Measurements from ENCODE around the gene CFL1.

CFL1 gene

DNA sequence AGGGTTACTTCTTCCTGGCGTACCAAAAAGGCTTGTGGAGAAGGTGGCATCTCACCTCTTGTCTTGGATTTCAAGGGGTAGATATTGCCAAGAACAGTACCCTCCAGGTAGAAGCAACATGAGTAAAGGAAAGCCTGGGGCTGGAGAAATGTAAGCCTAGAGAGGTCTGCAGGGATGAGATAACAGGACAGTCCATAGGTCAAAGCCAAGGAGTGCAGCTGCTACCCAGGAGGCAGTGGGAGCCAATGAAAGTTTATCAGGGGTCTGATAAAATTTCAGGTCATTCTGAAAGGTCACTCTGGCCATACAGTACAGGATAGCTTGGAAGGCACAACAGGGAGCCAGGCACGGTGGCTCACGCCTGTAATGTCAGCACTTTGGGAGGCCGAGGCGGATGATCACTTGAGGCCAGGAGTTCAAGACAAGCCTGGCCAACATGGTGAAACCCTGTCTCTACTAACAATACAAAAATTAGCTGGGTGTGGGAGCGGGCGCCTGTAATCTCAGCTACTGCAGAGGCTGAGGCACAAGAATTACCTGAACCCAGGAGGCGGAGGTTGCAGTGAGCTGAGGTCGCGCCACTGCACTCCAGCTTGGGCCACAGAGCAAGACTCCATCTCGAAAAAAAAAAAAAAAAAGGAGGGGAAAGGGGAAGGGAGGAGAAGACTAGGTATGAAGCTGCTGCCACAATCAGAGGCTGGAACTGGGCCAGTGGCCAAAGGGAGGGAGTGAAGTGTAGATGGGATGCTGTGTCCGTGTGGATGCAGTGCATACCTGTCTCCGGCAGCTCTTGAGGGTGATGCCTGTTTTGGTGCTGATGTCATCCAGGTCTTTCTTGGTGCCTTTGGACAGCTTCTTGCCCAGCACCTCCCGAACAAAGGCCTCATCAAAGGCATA is 29.1 kb upstream of the CFL1 start:
- Histone ChIP-seq H3K36me3 (replicated peaks; ENCODE audit: low read depth, low read length) (peaks cover 39% of the 10 kb centered on the region), H3K27ac (ENCODE audit: low read length) (no peak overlapping the region), H3K4me2 (ENCODE audit: low read length) (peak overlapping the region; percentile 95), H3K9me3 (ENCODE audit: insufficient read depth, low read length) (no peaks in the 10 kb centered on the region), H4K20me1 (ENCODE audit: insufficient read depth, low read length) (peaks cover 5% of the 10 kb centered on the region; the same call in 1 of the 2 replicates), H2AFZ (ENCODE audit: low read depth, low read length) (no peak overlapping the region), H3K79me2 (ENCODE audit: low read length) (peaks cover 26% of the 10 kb centered on the region), H3K4me3 (ENCODE audit: low read length) (peak overlapping the region; percentile 92), H3K4me1 (ENCODE audit: low read length) (peaks cover 22% of the 10 kb centered on the region), H3K9ac (ENCODE audit: low read length) (peak overlapping the region; percentile 87), H3K27me3 (ENCODE audit: low read depth, low read length) (no peaks in the 10 kb centered on the region)
- TF ChIP-seq, protein P1, sequence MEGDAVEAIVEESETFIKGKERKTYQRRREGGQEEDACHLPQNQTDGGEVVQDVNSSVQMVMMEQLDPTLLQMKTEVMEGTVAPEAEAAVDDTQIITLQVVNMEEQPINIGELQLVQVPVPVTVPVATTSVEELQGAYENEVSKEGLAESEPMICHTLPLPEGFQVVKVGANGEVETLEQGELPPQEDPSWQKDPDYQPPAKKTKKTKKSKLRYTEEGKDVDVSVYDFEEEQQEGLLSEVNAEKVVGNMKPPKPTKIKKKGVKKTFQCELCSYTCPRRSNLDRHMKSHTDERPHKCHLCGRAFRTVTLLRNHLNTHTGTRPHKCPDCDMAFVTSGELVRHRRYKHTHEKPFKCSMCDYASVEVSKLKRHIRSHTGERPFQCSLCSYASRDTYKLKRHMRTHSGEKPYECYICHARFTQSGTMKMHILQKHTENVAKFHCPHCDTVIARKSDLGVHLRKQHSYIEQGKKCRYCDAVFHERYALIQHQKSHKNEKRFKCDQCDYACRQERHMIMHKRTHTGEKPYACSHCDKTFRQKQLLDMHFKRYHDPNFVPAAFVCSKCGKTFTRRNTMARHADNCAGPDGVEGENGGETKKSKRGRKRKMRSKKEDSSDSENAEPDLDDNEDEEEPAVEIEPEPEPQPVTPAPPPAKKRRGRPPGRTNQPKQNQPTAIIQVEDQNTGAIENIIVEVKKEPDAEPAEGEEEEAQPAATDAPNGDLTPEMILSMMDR (IDR thresholded peaks at IDR 0.05; ENCODE audit: low read depth, low read length), result no peak
- no peak for TF ChIP-seq EZH2phosphoT487 (IDR thresholded peaks at IDR 0.05; ENCODE audit: low read depth)

DNA sequence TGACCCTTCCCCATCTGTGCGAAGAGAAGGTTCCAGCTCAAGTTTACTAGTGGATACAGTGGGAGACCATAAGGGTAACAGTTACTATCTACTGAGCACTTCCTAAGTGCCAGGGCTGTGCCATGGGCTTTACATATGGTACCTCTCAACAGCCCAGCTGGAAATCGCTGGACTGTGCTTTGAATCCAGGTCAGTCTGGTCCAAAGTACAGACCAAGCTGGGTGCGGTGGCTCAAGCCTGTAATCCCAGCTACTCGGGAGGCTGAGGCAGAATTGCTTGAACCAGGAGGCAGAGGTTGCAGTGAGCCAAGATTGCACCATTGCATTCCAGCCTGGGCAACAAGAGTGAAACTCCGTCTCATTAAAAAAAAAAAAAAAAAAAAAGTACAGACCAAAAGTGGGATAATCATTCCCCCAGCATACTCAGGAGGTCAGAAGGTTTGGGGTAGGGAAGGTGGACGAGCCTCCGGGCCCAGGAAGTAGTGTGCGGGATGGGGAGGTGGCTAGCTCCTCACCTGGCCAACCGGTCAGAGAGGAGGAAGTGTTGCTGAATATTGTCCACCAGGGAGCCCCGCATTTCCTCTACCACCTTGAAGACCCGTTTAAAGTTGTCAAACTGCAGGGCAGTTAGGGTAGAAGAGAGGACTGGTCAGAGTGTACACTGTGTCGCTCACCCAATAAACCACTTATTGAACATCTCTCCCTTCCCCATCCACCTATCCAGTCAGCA is 28.0 kb upstream of the CFL1 start:
- no peak overlapping the region for H3K27ac ChIP-seq (ENCODE audit: low read length)
- no peak overlapping the region for H3K9ac ChIP-seq (ENCODE audit: low read length)
- H2AFZ ChIP-seq (ENCODE audit: low read depth, low read length), result no peak overlapping the region
- no peak overlapping the region for H3K4me3 ChIP-seq (ENCODE audit: low read length)
- H3K27me3 ChIP-seq (ENCODE audit: low read depth, low read length), result no peaks in the 10 kb centered on the region
- no peaks in the 10 kb centered on the region for H3K9me3 ChIP-seq (ENCODE audit: insufficient read depth, low read length)
- peaks cover 15% of the 10 kb centered on the region for H3K79me2 ChIP-seq (ENCODE audit: low read length)
- H4K20me1 ChIP-seq (ENCODE audit: insufficient read depth, low read length), result no peaks in the 10 kb centered on the region
- H3K4me2 ChIP-seq (ENCODE audit: low read length), result no peak overlapping the region
- peaks cover 43% of the 10 kb centered on the region for H3K36me3 ChIP-seq (replicated peaks; ENCODE audit: low read depth, low read length)
- TF ChIP-seq, protein P1 (IDR thresholded peaks at IDR 0.05; ENCODE audit: low read depth, low read length), result no peak
- TF ChIP-seq EZH2phosphoT487 (IDR thresholded peaks at IDR 0.05; ENCODE audit: low read depth), result no peak
- peaks cover 22% of the 10 kb centered on the region for H3K4me1 ChIP-seq (ENCODE audit: low read length)

DNA sequence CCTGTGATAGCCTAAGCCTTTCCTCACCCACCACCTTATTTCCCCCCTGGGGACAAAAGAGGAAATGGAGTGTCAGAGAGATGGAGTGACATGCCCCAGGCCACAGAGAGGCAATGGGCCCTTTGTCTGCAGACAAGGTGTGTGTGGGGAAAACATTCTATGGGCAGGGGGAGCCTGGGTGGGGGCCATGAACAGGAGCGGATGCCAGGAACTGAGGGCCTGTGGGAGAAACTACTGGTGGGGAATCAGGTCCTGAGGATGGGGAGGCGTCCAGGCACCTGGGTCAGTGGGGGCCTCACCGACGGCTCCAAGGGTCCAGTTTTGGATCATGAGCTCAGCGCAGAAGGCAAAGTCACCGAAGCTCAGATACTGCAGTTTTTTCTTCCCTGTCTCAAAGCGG is 27.3 kb upstream of the CFL1 start:
- peaks cover 22% of the 10 kb centered on the region for H3K4me1 ChIP-seq (ENCODE audit: low read length)
- H3K4me3 ChIP-seq (ENCODE audit: low read length), result no peak overlapping the region
- peaks cover 43% of the 10 kb centered on the region for H3K36me3 ChIP-seq (replicated peaks; ENCODE audit: low read depth, low read length)

More for the DNA sequence above, 27.3 kb upstream of the CFL1 start:
- Histone ChIP-seq H3K27ac (ENCODE audit: low read length) (no peak overlapping the region), H3K79me2 (ENCODE audit: low read length) (peaks cover 10% of the 10 kb centered on the region), H3K9me3 (ENCODE audit: insufficient read depth, low read length) (no peaks in the 10 kb centered on the region), H3K4me2 (ENCODE audit: low read length) (no peak overlapping the region), H3K9ac (ENCODE audit: low read length) (no peak overlapping the region), H4K20me1 (ENCODE audit: insufficient read depth, low read length) (no peaks in the 10 kb centered on the region), H3K27me3 (ENCODE audit: low read depth, low read length) (no peaks in the 10 kb centered on the region), H2AFZ (ENCODE audit: low read depth, low read length) (no peak overlapping the region)
- TF ChIP-seq, protein P1 (IDR thresholded peaks at IDR 0.05; ENCODE audit: low read depth, low read length), result no peak
- TF ChIP-seq EZH2phosphoT487 (IDR thresholded peaks at IDR 0.05; ENCODE audit: low read depth), result no peak
